Measurements from ENCODE around the gene ARMC9.

ARMC9 gene

GRCh38 chr2:231241755-231242507 lies 43.5 kb downstream of the ARMC9 start:
- no peak for TF ChIP-seq CTCF (IDR thresholded peaks at IDR 0.05; ENCODE audit: borderline replicate concordance, insufficient read depth, low read depth, low read length)
- no peak overlapping the region for H3K4me3 ChIP-seq (ENCODE audit: low read depth, low read length)

- TF ChIP-seq CTCF (IDR thresholded peaks at IDR 0.05; ENCODE audit: borderline replicate concordance, insufficient read depth, low read depth, low read length) = no peak
- H3K4me3 ChIP-seq (ENCODE audit: low read depth, low read length) = no peak overlapping the region
These were observed 45.4 kb downstream of the ARMC9 start for GRCh38 chr2:231243866-231244265.

GRCh38 chr2:231244382-231245248 lies 46.2 kb downstream of the ARMC9 start:
- TF ChIP-seq CTCF (IDR thresholded peaks at IDR 0.05; ENCODE audit: borderline replicate concordance, insufficient read depth, low read depth, low read length) = no peak
- H3K4me3 ChIP-seq (ENCODE audit: low read depth, low read length) = no peak overlapping the region

- TF ChIP-seq CTCF (IDR thresholded peaks at IDR 0.05; ENCODE audit: borderline replicate concordance, insufficient read depth, low read depth, low read length) = peak; percentile 49; the same call in 1 of the 2 replicates
- no peak overlapping the region for H3K4me3 ChIP-seq (ENCODE audit: low read depth, low read length)
These were observed 47.0 kb downstream of the ARMC9 start for GRCh38 chr2:231245249-231246094.

GRCh38 chr2:231246171-231246842 lies 47.9 kb downstream of the ARMC9 start:
- no peak overlapping the region for H3K4me3 ChIP-seq (ENCODE audit: low read depth, low read length)
- no peak for TF ChIP-seq CTCF (IDR thresholded peaks at IDR 0.05; ENCODE audit: borderline replicate concordance, insufficient read depth, low read depth, low read length)

GRCh38 chr2:231250146-231250545 lies 51.7 kb downstream of the ARMC9 start:
- TF ChIP-seq CTCF (IDR thresholded peaks at IDR 0.05; ENCODE audit: borderline replicate concordance, insufficient read depth, low read depth, low read length) = no peak
- no peak overlapping the region for H3K4me3 ChIP-seq (ENCODE audit: low read depth, low read length)

All from GM12875 (cell line).